Adrenal gland (tissue), 5 donors: ENCODE measurements around the gene RPS6KA2.

Source experiments
- CTCF ChIP-seq, 6 experiments: fragments of 450-650 bp in 4 of 6; fragments of 200-600 bp in 2 of 6; sonication (generic) in 1 of 6; IDR thresholded peaks; 1 replicate in 5 of 6; 2 replicates in 1 of 6; pipeline versions ENCODE4 v1.5.1 to v1.8.0; 2016 to 2021; ENCODE audit warnings: antibody characterized with exemption in 6 of 6, mild to moderate bottlenecking in 2 of 6, moderate library complexity in 1 of 6
- POLR2A ChIP-seq, 2 donors: fragments of 450-650 bp; IDR thresholded peaks; one replicate each; pipeline ENCODE4 v1.6.1; 2017; ENCODE audit warnings: antibody characterized with exemption in 2 of 2, mild to moderate bottlenecking in 2 of 2, moderate library complexity in 1 of 2
- donor health status: DM: no; HTN: no; CAD: no.

DNA sequence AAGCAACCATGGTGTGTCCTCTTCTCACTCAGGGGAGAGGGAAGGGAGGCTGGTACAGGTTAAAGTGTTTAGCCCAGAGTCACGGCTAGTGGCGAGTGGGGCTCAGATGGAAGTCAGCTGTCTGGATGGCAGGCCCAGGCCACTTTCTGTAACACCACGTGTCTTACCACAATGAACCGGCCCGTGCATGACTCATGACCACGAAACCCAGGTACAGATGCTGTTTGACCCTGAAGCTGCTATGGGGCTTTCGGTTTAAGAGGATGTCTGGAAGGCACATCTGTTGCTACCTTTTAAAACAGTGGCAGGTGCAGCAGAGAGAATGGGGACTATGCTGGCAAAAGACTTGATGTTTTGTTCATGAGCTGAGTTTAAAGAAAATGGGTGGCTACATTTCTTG is 207.8 kb downstream of the RPS6KA2 start:
- TF ChIP-seq CTCF (IDR thresholded peaks at IDR 0.05) (no peak), POLR2A (IDR thresholded peaks at IDR 0.05) (no peak)
